ENCODE measurements around the gene SMIM20.

Gene SMIM20

DNA sequence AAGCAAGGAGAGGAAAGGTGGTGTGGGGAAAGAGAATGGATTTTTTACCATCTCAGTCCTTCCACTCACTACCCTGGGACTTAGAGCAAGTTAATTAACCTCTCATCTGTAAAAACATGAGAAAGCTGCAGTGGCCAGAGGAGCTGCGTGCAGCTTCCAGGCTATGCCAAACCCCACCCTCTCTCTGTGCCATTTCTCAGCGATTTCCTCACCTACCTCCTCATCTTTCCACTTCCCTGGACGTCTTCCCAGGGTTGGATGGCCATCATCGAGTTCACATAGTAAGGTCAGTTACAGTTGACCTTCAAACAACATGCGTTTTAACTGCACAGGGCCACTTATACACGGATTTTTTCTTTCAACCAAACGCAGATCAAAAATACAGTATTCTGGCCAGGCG is 64.3 kb downstream of the SMIM20 start:
- H3K4ac ChIP-seq (ENCODE audit: low read depth, low read length): no peak overlapping the region
- no peak overlapping the region for H3K27ac ChIP-seq (ENCODE audit: low read depth, low read length)
- no peak overlapping the region for H2BK120ac ChIP-seq (ENCODE audit: insufficient read depth, low read length, poor library complexity)
- no peak overlapping the region for H3K23ac ChIP-seq (ENCODE audit: low read length)
- no peaks in the 10 kb centered on the region for H3K27me3 ChIP-seq (ENCODE audit: insufficient read depth, low read length)
- H3K14ac ChIP-seq (ENCODE audit: low read length): no peak overlapping the region
- H3K18ac ChIP-seq (ENCODE audit: low read length): no peak overlapping the region
- no peak overlapping the region for H2BK12ac ChIP-seq (ENCODE audit: low read length)
- no peak overlapping the region for H3K4me3 ChIP-seq (ENCODE audit: low read depth, low read length)
- no peaks in the 10 kb centered on the region for H3K79me1 ChIP-seq (ENCODE audit: low read length)
- H4K12ac ChIP-seq (ENCODE audit: low read depth, low read length): no peak overlapping the region
- no peak for DNase-seq
- no CpG with 5 or more reads among the region's 8 CpGs for WGBS (ENCODE audit: extremely low coverage, insufficient coverage, insufficient read length)
- H3K9ac ChIP-seq (ENCODE audit: low read length): no peak overlapping the region
- H3K4me1 ChIP-seq (ENCODE audit: control insufficient read depth in 1 of 2, insufficient read depth in 2 of 2, low read length in 2 of 2): no peaks in the 10 kb centered on the region
- H3K9me3 ChIP-seq (ENCODE audit: insufficient read depth, low read depth, low read length): no peaks in the 10 kb centered on the region
- no peaks in the 10 kb centered on the region for H3K79me2 ChIP-seq (ENCODE audit: control insufficient read depth, insufficient read depth, low read length, poor library complexity)
- H2AK5ac ChIP-seq (ENCODE audit: low read length): no peak overlapping the region
- no peak overlapping the region for H4K8ac ChIP-seq (ENCODE audit: low read depth, low read length)
- H4K91ac ChIP-seq (ENCODE audit: low read depth, low read length): no peak overlapping the region
- H2AFZ ChIP-seq (ENCODE audit: insufficient read depth, low read length, poor library complexity): no peak overlapping the region
- H2BK5ac ChIP-seq (ENCODE audit: low read depth, low read length, poor library complexity): no peak overlapping the region
- no peak overlapping the region for H3K4me2 ChIP-seq (ENCODE audit: low read length)
- H3K36me3 ChIP-seq (ENCODE audit: control insufficient read depth in 1 of 2, insufficient read depth in 2 of 2, low read length in 2 of 2): no peaks in the 10 kb centered on the region
